GM23248 (cell line): ENCODE results near the gene HES2.
"Not testable (repeated sequence)": the region's sequence is repeated elsewhere in the genome, so short reads cannot be mapped to it uniquely, and the experiment has no call there.

Source experiments
- EZH2 ChIP-seq: fragments of 200-600 bp; sonication (generic); IDR thresholded peaks from 2 replicates; pipeline ENCODE4 v1.6.1; 2018; ENCODE audit warnings: antibody characterized with exemption, mild to moderate bottlenecking; ENCODE audit not compliant: insufficient read depth, poor library complexity, severe bottlenecking
- EZH2phosphoT487 ChIP-seq: fragments of 200-600 bp; sonication (generic); IDR thresholded peaks from 2 replicates; pipeline ENCODE4 v1.6.1; 2018; ENCODE audit warnings: antibody characterized with exemption, moderate library complexity, mild to moderate bottlenecking, low read depth; ENCODE audit not compliant: insufficient read depth

DNA sequence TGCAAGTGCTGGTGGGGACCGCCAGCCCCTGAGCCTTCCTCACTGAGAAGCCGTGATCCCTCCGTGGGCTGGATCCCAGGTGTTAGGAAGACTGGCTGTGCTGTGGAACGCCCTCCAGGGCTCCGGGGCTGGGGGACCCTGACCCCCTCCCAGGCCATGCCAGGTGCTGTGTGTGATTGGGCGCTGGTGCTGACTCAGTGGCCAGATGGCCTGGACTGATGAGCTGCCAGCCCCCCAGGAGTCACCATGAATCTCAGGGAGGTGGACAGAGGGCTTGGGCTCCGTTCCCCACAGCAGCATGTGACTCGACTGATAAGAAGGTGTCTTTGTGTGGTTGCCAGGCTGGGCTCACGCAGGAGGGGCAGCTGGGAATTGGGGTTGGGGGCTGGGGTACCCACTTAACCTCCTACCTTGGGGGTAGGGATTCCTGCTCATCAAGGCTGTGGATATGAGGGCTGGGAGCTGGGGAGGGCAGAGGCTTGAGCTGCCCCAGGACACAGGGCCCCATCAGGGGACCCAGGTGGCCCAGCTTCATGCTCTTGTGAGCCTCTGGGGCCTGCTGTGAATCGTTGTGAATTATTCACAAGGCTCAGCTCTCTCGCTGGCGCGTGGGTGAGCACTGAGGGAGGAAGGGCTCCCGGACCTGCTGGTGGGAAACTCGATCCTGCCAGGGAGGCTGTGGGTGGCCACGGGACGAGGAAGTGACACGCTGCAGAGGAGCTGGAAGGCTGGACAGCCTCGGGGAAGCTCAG lies 10.1 kb upstream of the HES2 start:
- TF ChIP-seq EZH2, EZH2phosphoT487: not testable (repeated sequence)
